Activated T-cell treated with anti-CD3 and anti-CD28 coated beads, Interleukin-2, amount 50 U/mL, for 48 hours (primary cell): ENCODE data around the gene ARCN1.
A peak's percentile ranks its signal among the peaks of the same experiment; 100 is the strongest.
"Not testable (repeated sequence)": the region's sequence is repeated elsewhere in the genome, so short reads cannot be mapped to it uniquely, and the experiment has no call there.

Experiments
- DNase-seq, 2 experiments: peaks; one replicate each; pipeline ENCODE4 v3.0.0-alpha.2; 2020

ARCN1 gene

GRCh38 chr11:118544647-118545010 lies 27.6 kb upstream of the ARCN1 start:
- no peak for DNase-seq

- no peak for DNase-seq
Measured at GRCh38 chr11:118545533-118545932, 26.7 kb upstream of the ARCN1 start.

GRCh38 chr11:118547132-118547531 lies 25.1 kb upstream of the ARCN1 start:
- no peak for DNase-seq

GRCh38 chr11:118552341-118552740 lies 19.9 kb upstream of the ARCN1 start:
- no peak for DNase-seq

GRCh38 chr11:118560806-118561205 lies 11.4 kb upstream of the ARCN1 start:
- DNase-seq, result no peak

GRCh38 chr11:118565051-118565450 lies 7.2 kb upstream of the ARCN1 start:
- no peak for DNase-seq

- no peak for DNase-seq
Measured at GRCh38 chr11:118569670-118570069, 2.5 kb upstream of the ARCN1 start.

GRCh38 chr11:118570787-118571186 lies 1.4 kb upstream of the ARCN1 start:
- DNase-seq, result no peak

GRCh38 chr11:118571701-118572060 lies 528 bp upstream of the ARCN1 start:
- DNase-seq, result peak in 1 of 2 experiments; percentile 45

- DNase-seq, result peak; percentile 56 to 57
Measured at GRCh38 chr11:118572981-118573550, 857 bp downstream of the ARCN1 start.

- DNase-seq, result no peak
Measured at GRCh38 chr11:118574636-118575035, 2.4 kb downstream of the ARCN1 start.

- not testable (repeated sequence) for DNase-seq
Measured at GRCh38 chr11:118577995-118578394, 5.8 kb downstream of the ARCN1 start.

- no peak for DNase-seq
Measured at GRCh38 chr11:118581057-118581456, 8.8 kb downstream of the ARCN1 start.

- DNase-seq, result no peak
Measured at GRCh38 chr11:118587952-118588351, 15.7 kb downstream of the ARCN1 start.

- no peak for DNase-seq
Measured at GRCh38 chr11:118592616-118593367, 20.6 kb downstream of the ARCN1 start.

- DNase-seq, result peak in 1 of 2 experiments; percentile 14
Measured at GRCh38 chr11:118594984-118595383, 22.8 kb downstream of the ARCN1 start.

GRCh38 chr11:118596224-118597146 lies 24.3 kb downstream of the ARCN1 start:
- peak in 1 of 2 experiments; percentile 2 for DNase-seq

- DNase-seq, result no peak
Measured at GRCh38 chr11:118597556-118597955, 25.3 kb downstream of the ARCN1 start.

GRCh38 chr11:118602331-118602730 lies 30.1 kb downstream of the ARCN1 start:
- no peak for DNase-seq

GRCh38 chr11:118603709-118604108 lies 31.5 kb downstream of the ARCN1 start:
- DNase-seq, result not testable (repeated sequence)

GRCh38 chr11:118604566-118604965 lies 32.4 kb downstream of the ARCN1 start:
- DNase-seq, result no peak

- no peak for DNase-seq
Measured at GRCh38 chr11:118605116-118605867, 33.1 kb downstream of the ARCN1 start.
